SK-N-SH treated with all-trans-retinoic acid at 6 μM for 48 hours (cell line): ENCODE data around the gene GUCY1B1.

Experiments used
- ARNTL ChIP-seq: fragments of 450-650 bp; formaldehyde crosslinking; IDR thresholded peaks from 2 replicates; pipeline ENCODE4 v1.5.0; 2020; ENCODE audit warnings: low read depth, mild to moderate bottlenecking, moderate library complexity, borderline replicate concordance
- ESRRG ChIP-seq: fragments of 250-450 bp; sonication (Bioruptor Pico); IDR thresholded peaks from 2 replicates; pipeline ENCODE4 v1.6.1; 2021; ENCODE audit warnings: mild to moderate bottlenecking
- RARB ChIP-seq: fragments of 250-450 bp; sonication (Bioruptor Pico); IDR thresholded peaks from 2 replicates; pipeline ENCODE4 v1.8.0; 2021; ENCODE audit warnings: mild to moderate bottlenecking, moderate library complexity
- ZFP30 ChIP-seq: fragments of 450-650 bp; formaldehyde crosslinking; IDR thresholded peaks from 2 replicates; pipeline ENCODE4 v1.5.0; 2022; ENCODE audit warnings: mild to moderate bottlenecking, moderate library complexity
- TF ChIP-seq, protein P1 (sequence below): fragments of 250-450 bp; sonication (Bioruptor Pico); IDR thresholded peaks from 2 replicates; pipeline ENCODE4 v1.5.1; 2020; ENCODE audit warnings: low read depth, mild to moderate bottlenecking, moderate library complexity
- TF ChIP-seq, protein P2 (sequence below): fragments of 250-450 bp; sonication (Bioruptor Pico); IDR thresholded peaks from 2 replicates; pipeline ENCODE4 v1.5.1; 2021; ENCODE audit warnings: mild to moderate bottlenecking, moderate library complexity

DNA sequence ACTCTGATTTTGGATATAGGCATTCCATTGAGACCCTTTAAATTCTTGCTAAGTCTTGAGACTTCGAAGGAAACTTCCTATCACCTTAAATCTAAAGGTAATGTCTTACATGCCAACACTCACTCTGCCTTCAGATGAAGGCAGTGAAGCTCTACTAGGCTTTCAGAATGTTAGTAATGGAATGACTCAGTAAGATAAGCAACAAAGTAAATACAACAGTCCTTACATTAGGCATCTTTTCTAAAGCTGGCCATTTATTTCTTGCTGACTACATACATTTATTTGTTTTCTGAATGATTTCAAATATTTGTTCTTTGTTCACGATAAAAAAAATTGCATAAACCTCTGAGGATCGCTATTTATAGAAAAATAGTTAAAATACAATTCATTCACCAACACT, 63.8 kb downstream of the GUCY1B1 start:
- TF ChIP-seq ESRRG, result no peak
- TF ChIP-seq, protein P1, sequence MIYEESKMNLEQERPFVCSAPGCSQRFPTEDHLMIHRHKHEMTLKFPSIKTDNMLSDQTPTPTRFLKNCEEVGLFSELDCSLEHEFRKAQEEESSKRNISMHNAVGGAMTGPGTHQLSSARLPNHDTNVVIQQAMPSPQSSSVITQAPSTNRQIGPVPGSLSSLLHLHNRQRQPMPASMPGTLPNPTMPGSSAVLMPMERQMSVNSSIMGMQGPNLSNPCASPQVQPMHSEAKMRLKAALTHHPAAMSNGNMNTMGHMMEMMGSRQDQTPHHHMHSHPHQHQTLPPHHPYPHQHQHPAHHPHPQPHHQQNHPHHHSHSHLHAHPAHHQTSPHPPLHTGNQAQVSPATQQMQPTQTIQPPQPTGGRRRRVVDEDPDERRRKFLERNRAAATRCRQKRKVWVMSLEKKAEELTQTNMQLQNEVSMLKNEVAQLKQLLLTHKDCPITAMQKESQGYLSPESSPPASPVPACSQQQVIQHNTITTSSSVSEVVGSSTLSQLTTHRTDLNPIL, result no peak
- no peak for TF ChIP-seq RARB (CRISPR knock-in tag)
- no peak for TF ChIP-seq ARNTL (CRISPR knock-in tag)
- TF ChIP-seq, protein P2, sequence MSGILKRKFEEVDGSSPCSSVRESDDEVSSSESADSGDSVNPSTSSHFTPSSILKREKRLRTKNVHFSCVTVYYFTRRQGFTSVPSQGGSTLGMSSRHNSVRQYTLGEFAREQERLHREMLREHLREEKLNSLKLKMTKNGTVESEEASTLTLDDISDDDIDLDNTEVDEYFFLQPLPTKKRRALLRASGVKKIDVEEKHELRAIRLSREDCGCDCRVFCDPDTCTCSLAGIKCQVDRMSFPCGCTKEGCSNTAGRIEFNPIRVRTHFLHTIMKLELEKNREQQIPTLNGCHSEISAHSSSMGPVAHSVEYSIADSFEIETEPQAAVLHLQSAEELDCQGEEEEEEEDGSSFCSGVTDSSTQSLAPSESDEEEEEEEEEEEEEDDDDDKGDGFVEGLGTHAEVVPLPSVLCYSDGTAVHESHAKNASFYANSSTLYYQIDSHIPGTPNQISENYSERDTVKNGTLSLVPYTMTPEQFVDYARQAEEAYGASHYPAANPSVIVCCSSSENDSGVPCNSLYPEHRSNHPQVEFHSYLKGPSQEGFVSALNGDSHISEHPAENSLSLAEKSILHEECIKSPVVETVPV (CRISPR knock-in tag), result no peak
- no peak for TF ChIP-seq ZFP30 (CRISPR knock-in tag)
